GM18519 (cell line): Measurements from ENCODE around the gene RHOF.
"Not testable (repeated sequence)": the region's sequence is repeated elsewhere in the genome, so short reads cannot be mapped to it uniquely, and the experiment has no call there.

ENCODE experiments used
- ATAC-seq: cut with Tn5 transposase; IDR thresholded peaks from one replicate; pipeline ENCODE4 v1.9.1; 2021; ENCODE audit warnings: mild to moderate bottlenecking, moderate library complexity; ENCODE audit not compliant: unreplicated experiment, low FRiP score

Gene RHOF

GRCh38 chr12:121793838-121794533 lies 498 bp upstream of the RHOF start:
- peak; percentile 27 for ATAC-seq

DNA sequence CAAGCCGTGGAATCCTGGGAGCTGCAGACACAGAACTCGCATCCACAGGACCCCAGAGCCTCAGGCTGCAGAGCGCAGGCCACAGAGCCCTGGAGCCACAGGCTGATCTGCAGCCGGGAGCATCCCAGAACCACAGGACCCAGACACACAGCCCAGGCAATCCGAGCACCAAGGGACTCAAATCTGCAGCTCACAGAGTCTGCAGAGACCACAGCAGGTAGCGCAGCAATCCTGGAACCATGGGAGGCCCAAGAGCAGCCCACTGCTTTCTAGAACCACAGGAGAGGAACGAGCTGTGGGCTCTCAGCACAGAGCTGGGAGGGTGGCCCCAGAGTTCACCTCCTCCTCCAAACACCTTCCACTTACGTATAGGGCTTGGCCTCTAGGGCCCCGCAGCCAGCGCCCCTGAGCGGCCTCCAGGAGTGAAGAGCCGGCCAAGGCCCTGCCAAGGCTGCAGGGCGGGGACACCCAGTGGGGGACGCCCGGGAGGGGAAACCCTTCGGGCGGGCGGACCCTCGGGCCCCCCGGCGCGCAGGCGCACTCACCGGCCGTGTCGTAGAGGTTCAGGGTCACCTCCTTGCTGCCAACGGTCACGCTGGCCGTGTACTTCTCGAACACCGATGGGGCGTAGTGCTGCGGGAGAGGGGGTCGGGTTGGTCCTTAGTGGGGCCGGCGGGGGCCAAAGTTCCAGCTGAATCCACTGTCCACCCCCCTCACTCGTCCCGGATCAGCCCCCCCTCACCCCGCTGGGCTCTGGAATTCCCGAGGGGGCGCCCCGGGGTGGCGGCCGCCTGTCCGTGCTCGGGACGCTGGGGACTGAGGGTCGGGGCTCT lies 665 bp downstream of the RHOF start:
- no peak for ATAC-seq

DNA sequence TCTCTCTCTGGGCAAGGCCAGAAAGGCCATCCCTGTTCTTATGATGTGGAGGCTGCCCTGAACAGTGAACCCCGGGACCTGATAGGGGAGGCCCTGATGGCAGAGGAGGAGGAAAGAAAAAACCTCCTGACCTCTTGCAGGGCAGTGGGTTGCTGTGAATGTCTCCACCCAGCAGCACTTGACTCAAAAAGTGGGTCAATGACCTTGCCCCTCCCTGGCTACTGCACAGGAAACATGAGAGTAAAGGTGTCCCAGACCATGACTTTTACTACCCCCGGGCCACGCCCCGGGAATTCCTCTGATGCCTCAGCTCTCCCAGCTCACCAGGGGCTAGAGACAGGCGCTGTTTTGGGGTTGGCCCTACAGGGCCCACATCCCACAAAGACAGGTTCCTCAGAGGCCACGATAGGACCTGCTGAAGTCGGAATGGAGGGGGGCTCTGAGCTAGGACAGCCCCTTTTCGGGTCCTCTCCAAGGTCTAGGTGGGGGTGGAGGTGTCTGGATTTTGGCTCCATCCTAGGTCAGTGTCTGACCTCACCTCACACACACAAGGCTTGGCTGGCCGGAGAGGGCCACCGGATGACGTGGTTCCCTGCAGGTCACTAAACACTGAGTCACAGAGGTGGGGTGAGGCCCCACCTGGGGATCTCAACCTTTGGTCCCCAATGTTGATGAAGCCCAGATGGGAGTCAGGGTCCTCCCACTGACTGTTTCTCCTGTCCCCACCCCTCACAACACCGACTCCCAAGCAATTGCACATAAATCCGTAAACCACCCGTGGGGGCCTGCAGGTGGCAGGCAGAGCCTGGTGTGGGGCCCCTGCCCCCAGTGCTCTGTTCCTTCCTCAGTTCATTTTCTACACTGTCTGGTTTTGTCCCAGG lies 1.6 kb downstream of the RHOF start:
- ATAC-seq, result no peak

- ATAC-seq, result not testable (repeated sequence)
Observed at GRCh38 chr12:121790785-121791184, 2.7 kb downstream of the RHOF start.

GRCh38 chr12:121789800-121790728 lies 3.4 kb downstream of the RHOF start:
- no peak for ATAC-seq

DNA sequence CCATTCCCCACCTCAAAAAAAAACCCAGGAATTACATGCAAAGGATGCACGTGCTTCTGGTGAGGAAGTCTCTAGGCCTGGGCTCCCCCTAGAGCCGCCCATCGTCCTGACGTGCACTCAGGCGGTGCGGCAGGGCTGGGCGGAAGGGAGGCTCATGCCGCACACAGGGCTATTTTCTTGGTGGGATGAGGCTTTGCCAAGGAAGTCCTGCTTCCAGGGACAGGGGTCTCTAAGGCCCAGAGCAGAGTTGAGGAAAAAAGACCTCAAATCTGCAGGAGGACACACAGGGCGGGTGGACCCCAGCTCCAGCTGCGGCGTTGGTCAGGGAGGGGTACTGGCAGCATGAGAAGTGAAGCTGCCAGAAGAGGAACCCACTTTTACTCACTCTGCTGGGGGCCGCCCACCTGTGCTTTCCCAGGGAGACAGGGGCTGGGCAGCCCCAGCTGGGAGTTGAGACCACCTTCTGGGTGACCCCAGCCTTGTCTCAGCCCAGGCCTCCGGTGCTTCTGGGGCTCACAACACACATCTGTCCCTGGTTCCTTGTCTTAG lies 4.2 kb downstream of the RHOF start:
- no peak for ATAC-seq

GRCh38 chr12:121788176-121788818 lies 5.2 kb downstream of the RHOF start:
- no peak for ATAC-seq

DNA sequence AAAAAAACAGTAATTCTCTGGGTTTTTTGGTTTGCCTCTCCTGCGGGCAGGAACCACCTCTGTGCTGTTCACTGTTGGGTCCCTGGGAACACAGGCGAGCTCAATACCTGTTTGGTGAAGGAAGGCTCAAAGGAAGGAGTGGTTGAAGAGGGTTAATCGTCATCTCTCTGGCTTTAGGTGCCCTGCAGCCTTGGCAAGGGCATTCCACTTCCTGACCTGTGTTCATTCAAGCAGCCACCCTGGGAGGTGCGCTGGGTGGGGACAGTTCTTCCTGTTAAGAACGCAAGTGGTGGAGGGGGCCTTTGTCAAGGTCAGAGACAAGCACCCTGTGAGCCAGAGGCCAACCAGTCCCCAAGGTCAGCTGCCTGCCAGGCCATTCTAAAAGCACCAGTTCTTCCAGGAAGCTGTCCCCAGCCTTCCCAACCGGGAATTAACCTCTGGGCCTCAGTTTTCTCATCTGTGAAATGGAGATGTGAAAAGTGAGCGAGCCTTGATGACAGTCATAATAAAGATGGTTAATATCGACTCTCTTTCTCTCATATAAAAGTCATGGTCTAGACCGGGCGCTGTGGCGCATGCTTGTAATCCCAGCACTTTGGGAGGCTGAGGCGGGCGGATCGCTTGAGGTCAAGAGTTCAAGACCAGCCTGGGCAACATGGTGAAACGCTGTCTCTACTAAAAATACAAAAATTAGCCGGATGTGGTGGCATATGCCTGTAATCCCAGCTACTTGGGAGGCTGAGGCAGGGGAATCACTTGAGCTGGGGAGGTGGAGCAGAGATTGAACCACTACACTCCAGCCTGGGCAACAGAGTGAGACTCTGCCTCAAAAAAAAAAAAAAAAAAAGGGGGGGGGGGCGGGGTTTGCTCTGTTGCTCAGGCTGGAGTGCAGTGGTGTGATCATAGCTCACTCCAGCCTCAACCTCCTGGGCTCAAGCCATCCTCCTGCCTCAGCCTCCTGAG lies 6.1 kb downstream of the RHOF start:
- no peak for ATAC-seq

- ATAC-seq, result no peak
Observed at GRCh38 chr12:121786440-121786825, 7.1 kb downstream of the RHOF start.

- ATAC-seq, result no peak
Observed at GRCh38 chr12:121784460-121784859, 9.0 kb downstream of the RHOF start.

DNA sequence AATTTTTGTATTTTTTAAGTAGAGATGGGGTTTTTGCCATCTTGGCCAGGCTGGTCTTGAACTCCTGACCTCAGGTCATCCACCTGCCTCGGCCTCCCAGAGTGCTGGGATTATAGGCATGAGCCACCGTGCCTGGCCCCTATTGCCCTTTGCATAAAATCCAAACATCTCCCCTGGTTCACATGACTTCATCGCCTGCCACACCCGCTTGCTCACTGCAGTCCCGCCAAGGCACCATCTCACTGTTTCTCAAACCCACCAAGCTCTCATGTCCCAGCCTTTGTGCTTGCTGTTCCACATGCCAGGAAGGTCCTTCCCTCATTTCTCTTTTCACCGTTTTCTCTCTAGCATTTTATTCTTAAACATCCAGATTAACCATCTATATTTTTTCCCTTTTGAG lies 9.7 kb downstream of the RHOF start:
- no peak for ATAC-seq

GRCh38 chr12:121781998-121782979 lies 11.2 kb downstream of the RHOF start:
- ATAC-seq, result no peak

GRCh38 chr12:121781484-121781997 lies 11.9 kb downstream of the RHOF start:
- ATAC-seq, result no peak

DNA sequence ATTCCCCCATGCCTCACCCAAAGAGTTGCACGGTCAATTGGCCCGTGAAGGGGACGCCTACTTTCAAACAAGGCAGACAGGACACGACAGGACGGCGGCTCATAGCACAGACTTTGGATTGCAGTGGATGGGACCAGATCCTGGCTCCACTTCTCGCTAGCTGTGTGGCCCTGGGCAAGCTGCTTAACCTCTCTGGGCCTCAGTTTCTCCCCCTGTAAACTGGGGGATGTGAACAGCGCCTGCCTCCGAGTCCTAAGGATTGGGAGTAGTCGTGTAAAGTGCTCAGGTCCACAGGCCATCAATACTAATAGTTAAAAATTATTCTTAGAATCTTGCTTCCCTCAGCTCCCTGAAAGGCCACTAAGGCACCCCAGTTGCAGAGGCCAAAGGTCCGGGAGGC lies 13.1 kb downstream of the RHOF start:
- no peak for ATAC-seq

- ATAC-seq, result no peak
Observed at GRCh38 chr12:121779422-121779895, 14.0 kb downstream of the RHOF start.

GRCh38 chr12:121778567-121779421 lies 14.7 kb downstream of the RHOF start:
- no peak for ATAC-seq
